GM12873 (cell line): Measurements from ENCODE around the gene CLDN9.

Source experiments
- CTCF ChIP-seq: IDR thresholded peaks from 2 replicates; pipeline ENCODE4 v1.5.1; 2012; ENCODE audit warnings: low read depth, mild to moderate bottlenecking, moderate library complexity, low read length, control low read depth; ENCODE audit not compliant: insufficient read depth; ENCODE audit errors: missing control alignments

Gene CLDN9

GRCh38 chr16:2982402-2982801, 30.3 kb upstream of the CLDN9 start:
- no peak for TF ChIP-seq CTCF

GRCh38 chr16:2983706-2984136, 29.0 kb upstream of the CLDN9 start:
- TF ChIP-seq CTCF = peak; percentile 85

- TF ChIP-seq CTCF = no peak
Measured at GRCh38 chr16:2985462-2985861, 27.3 kb upstream of the CLDN9 start.

GRCh38 chr16:2985893-2986355, 26.8 kb upstream of the CLDN9 start:
- no peak for TF ChIP-seq CTCF

- no peak for TF ChIP-seq CTCF
Measured at GRCh38 chr16:2986623-2987188, 26.0 kb upstream of the CLDN9 start.

GRCh38 chr16:2987286-2987685, 25.4 kb upstream of the CLDN9 start:
- TF ChIP-seq CTCF = no peak

GRCh38 chr16:2987833-2988232, 24.9 kb upstream of the CLDN9 start:
- no peak for TF ChIP-seq CTCF
